Neural crest cell (in vitro differentiated cells): Measurements from ENCODE around the gene PCSK7. TPM values are rescaled to one million over a fixed set of nuclear protein-coding genes. Genes with fewer than 3 reads are reported as not detected.
A peak's percentile ranks its signal among the peaks of the same experiment; 100 is the strongest.

ENCODE experiments used
- DNase-seq: peaks from one replicate; pipeline ENCODE4 v3.0.0; 2021; ENCODE audit warnings: low read depth, mixed read lengths, low spot score
- H3K27ac Mint-ChIP-seq: one replicate; pipeline ENCODE4 v1.8.0; 2021; ENCODE audit warnings: mild to moderate bottlenecking, mixed read lengths; ENCODE audit not compliant: unreplicated experiment
- H3K27me3 Mint-ChIP-seq: 2 replicates; pipeline ENCODE4 v1.8.0; 2021; ENCODE audit warnings: low read depth, mild to moderate bottlenecking, mixed read lengths
- H3K36me3 Mint-ChIP-seq: 2 replicates; pipeline ENCODE4 v1.8.0; 2021; ENCODE audit warnings: low read depth, mild to moderate bottlenecking, mixed read lengths
- H3K4me1 Mint-ChIP-seq: 2 replicates; pipeline ENCODE4 v1.8.0; 2021; ENCODE audit warnings: mixed read lengths
- H3K4me3 Mint-ChIP-seq: one replicate; pipeline ENCODE4 v1.8.0; 2021; ENCODE audit warnings: mild to moderate bottlenecking, mixed read lengths
- H3K9me3 Mint-ChIP-seq: 2 replicates; pipeline ENCODE4 v1.8.0; 2021; ENCODE audit warnings: mixed read lengths
- CTCF ChIP-seq: fragments of 200-600 bp; sonication (generic); conservative IDR thresholded peaks from 2 replicates; pipeline ENCODE4 v1.5.0; 2021; ENCODE audit warnings: antibody characterized with exemption, mild to moderate bottlenecking
- total RNA-seq: library from RNA; stranded (reverse); gene quantifications from 2 replicates; pipeline ENCODE4 v1.2.1, GENCODE V29; 2021

PCSK7 gene
- total RNA-seq, 1 donor from 2014 or later, result 49.7 TPM

GRCh38 chr11:117201658-117202305 lies 30.1 kb downstream of the PCSK7 start:
- H3K4me3 Mint-ChIP-seq, result no peak overlapping the region
- peaks cover 5% of the 10 kb centered on the region for H3K36me3 Mint-ChIP-seq
- no peak for DNase-seq
- H3K27ac Mint-ChIP-seq, result peak overlapping the region; percentile 12
- peaks cover 13% of the 10 kb centered on the region for H3K27me3 Mint-ChIP-seq
- TF ChIP-seq CTCF, result no peak
- H3K4me1 Mint-ChIP-seq, result peaks cover 17% of the 10 kb centered on the region
- H3K9me3 Mint-ChIP-seq, result no peaks in the 10 kb centered on the region

GRCh38 chr11:117200813-117201657 lies 30.8 kb downstream of the PCSK7 start:
- Mint-ChIP-seq H3K4me3 (no peak overlapping the region), H3K9me3 (no peaks in the 10 kb centered on the region), H3K36me3 (peaks cover 5% of the 10 kb centered on the region), H3K27me3 (peaks cover 13% of the 10 kb centered on the region), H3K4me1 (peaks cover 17% of the 10 kb centered on the region), H3K27ac (no peak overlapping the region)
- TF ChIP-seq CTCF, result no peak
- no peak for DNase-seq

- peaks cover 17% of the 10 kb centered on the region for H3K4me1 Mint-ChIP-seq
- H3K4me3 Mint-ChIP-seq, result peak overlapping the region; percentile 57
- peaks cover 13% of the 10 kb centered on the region for H3K27me3 Mint-ChIP-seq
Observed at GRCh38 chr11:117199916-117200812, 31.7 kb downstream of the PCSK7 start.

GRCh38 chr11:117199053-117199915 lies 32.6 kb downstream of the PCSK7 start, which contains the start of gene TAGLN:
TSS of gene TAGLN (plus strand) at chr11:117199370. CDS start at chr11:117203014, 3,644 bp downstream.
- Mint-ChIP-seq H3K9me3 (no peaks in the 10 kb centered on the region), H3K4me1 (peaks cover 17% of the 10 kb centered on the region), H3K4me3 (peak within 1 kb of the TSS; percentile 57), H3K36me3 (peaks cover 5% of the 10 kb centered on the region), H3K27me3 (peaks cover 13% of the 10 kb centered on the region), H3K27ac (peak within 1 kb of the TSS; percentile 19)
- DNase-seq, result peak; percentile 15
- TF ChIP-seq CTCF, result no peak

More at GRCh38 chr11:117199916-117200812, 31.7 kb downstream of the PCSK7 start:
- TF ChIP-seq CTCF, result no peak
- H3K27ac Mint-ChIP-seq, result no peak overlapping the region
- no peaks in the 10 kb centered on the region for H3K9me3 Mint-ChIP-seq
- peaks cover 5% of the 10 kb centered on the region for H3K36me3 Mint-ChIP-seq
- no peak for DNase-seq
